GM12874 (cell line): ENCODE measurements around the gene STPG3.

Experiments
- CTCF ChIP-seq: IDR thresholded peaks from 2 replicates; pipeline ENCODE4 v1.5.1; 2011; ENCODE audit warnings: low read depth, mild to moderate bottlenecking, control low read depth, low read length, moderate library complexity; ENCODE audit not compliant: insufficient read depth

STPG3 gene

GRCh38 chr9:137252555-137253506 is 1.7 kb downstream of the STPG3 start:
- no peak for TF ChIP-seq CTCF

GRCh38 chr9:137253717-137254623 is 2.9 kb downstream of the STPG3 start:
- no peak for TF ChIP-seq CTCF

GRCh38 chr9:137254624-137255447 is 3.8 kb downstream of the STPG3 start, which contains the start of gene NELFB:
NELFB (plus strand) TSS chr9:137255327.
- no peak for TF ChIP-seq CTCF

GRCh38 chr9:137255448-137256114 is 4.5 kb downstream of the STPG3 start:
- no peak for TF ChIP-seq CTCF

- TF ChIP-seq CTCF = no peak
Observed at GRCh38 chr9:137256362-137256761, 5.3 kb downstream of the STPG3 start.

- TF ChIP-seq CTCF = no peak
Observed at GRCh38 chr9:137256856-137257255, 5.8 kb downstream of the STPG3 start.
